ENCODE results near the gene ELP6. TPM values are rescaled to one million over a fixed set of nuclear protein-coding genes. Genes with fewer than 3 reads are reported as not detected.
"Not testable (repeated sequence)": the region's sequence is repeated elsewhere in the genome, so short reads cannot be mapped to it uniquely, and the experiment has no call there.

Gene ELP6
- total and polyA plus RNA-seq, 2 donors (not counting 1 experiment from before 2014, with no cell fraction given): 29.4 to 32.0 TPM

DNA sequence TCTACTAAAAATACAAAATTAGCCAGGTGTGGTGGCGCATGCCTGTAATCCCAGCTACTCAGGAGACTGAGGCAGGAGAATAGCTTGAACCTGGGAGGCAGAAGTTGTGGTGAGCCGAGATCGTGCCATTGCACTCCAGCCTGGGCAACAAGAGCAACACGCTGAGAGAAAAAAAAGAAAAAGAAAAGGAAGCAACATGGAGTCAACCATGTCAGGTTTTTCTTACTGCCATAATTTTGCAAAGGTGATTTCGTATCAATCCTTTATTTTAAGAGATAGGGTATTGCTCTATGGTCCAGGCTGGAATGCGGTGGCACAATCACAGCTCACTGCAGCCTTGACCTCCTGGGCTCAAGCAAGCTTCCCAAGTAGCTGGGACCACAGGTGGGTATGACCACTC is 33.2 kb downstream of the ELP6 start:
- H3K4me3 ChIP-seq (ENCODE audit: control extremely low read depth in 1 of 5, extremely low read depth in 1 of 5, insufficient read depth in 1 of 5, low read depth in 2 of 5, low read length in 4 of 5); H3K27me3 ChIP-seq (replicated peaks in 1 of 4; ENCODE audit: control extremely low read depth in 1 of 4, control insufficient read depth in 3 of 4, insufficient read depth in 4 of 4, low read length in 3 of 4); H3K27me3 Mint-ChIP-seq; H3K9ac ChIP-seq (ENCODE audit: low read length); H3K4me3 Mint-ChIP-seq; H3K27ac Mint-ChIP-seq; H3K9me3 Mint-ChIP-seq (ENCODE audit: insufficient read depth); H3K9me3 ChIP-seq (ENCODE audit: control extremely low read depth in 1 of 3, control insufficient read depth in 2 of 3, insufficient read depth in 1 of 3, low read length in 2 of 3); H3K4me2 ChIP-seq (replicated peaks; ENCODE audit: low read depth, low read length, poor library complexity, severe bottlenecking); H2AFZ ChIP-seq (ENCODE audit: insufficient read depth, low read depth, low read length, poor library complexity, severe bottlenecking); POLR2A ChIA-PET; H3K36me3 ChIP-seq (replicated peaks in 1 of 2; ENCODE audit: control extremely low read depth in 1 of 2, control insufficient read depth in 1 of 2, extremely low read depth in 1 of 2, insufficient read depth in 2 of 2, low read length in 1 of 2); H4K20me1 ChIP-seq (ENCODE audit: control insufficient read depth, insufficient read depth, low read length, poor library complexity, severe bottlenecking); DNase-seq; ATAC-seq (ENCODE audit: low read depth); H3K27ac ChIP-seq (ENCODE audit: low read length in 2 of 2); intact Hi-C loops (cut with micrococcal nuclease): not testable (repeated sequence)
- 96% methylated on average over 5 of the region's 6 CpGs for WGBS (ENCODE audit: insufficient coverage)
- Histone ChIP-seq H3K79me2 (ENCODE audit: control insufficient read depth, insufficient read depth, low read length) (peaks cover 18% of the 10 kb centered on the region), H3K4me1 (ENCODE audit: control insufficient read depth in 2 of 2, insufficient read depth in 2 of 2, low read length in 2 of 2) (peaks cover 7 to 13% of the 10 kb centered on the region in 2 donors)
- peaks cover 12% of the 10 kb centered on the region for H3K4me1 Mint-ChIP-seq
- CTCF ChIA-PET: interaction anchor here (0.8 kb wide), 1 partner anchor 59 kb away, joined by 5 read pairs; no protein-coding TSS in a partner anchor

DNA sequence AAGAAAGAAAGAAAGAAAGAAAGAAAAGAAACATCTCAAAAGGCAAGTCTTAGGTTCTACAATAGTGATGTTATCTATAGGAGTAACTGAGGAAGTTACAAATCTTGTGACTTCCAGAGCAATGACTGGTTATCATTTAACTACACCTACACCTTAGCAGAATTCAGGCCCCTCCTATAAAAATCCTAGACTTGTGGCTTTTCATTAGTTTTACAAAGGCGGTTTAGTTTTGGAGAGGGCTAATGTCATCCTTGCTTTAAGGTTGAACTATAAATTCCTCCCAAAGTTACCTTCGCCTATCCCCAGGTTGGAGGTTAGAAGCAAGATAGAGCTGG is 33.7 kb downstream of the ELP6 start:
- TF ChIP-seq, protein P1, sequence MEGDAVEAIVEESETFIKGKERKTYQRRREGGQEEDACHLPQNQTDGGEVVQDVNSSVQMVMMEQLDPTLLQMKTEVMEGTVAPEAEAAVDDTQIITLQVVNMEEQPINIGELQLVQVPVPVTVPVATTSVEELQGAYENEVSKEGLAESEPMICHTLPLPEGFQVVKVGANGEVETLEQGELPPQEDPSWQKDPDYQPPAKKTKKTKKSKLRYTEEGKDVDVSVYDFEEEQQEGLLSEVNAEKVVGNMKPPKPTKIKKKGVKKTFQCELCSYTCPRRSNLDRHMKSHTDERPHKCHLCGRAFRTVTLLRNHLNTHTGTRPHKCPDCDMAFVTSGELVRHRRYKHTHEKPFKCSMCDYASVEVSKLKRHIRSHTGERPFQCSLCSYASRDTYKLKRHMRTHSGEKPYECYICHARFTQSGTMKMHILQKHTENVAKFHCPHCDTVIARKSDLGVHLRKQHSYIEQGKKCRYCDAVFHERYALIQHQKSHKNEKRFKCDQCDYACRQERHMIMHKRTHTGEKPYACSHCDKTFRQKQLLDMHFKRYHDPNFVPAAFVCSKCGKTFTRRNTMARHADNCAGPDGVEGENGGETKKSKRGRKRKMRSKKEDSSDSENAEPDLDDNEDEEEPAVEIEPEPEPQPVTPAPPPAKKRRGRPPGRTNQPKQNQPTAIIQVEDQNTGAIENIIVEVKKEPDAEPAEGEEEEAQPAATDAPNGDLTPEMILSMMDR (IDR thresholded peaks at IDR 0.05): no peak
- no peak for TF ChIP-seq EZH2 (IDR thresholded peaks at IDR 0.05; ENCODE audit: borderline replicate concordance, insufficient read depth, low read depth, low read length, poor library complexity, severe bottlenecking)
- ChIA-PET CTCF (interaction anchor here (0.8 kb wide), 1 partner anchor 59 kb away, joined by 5 read pairs; no protein-coding TSS in a partner anchor), POLR2A (no interaction called here)
- intact Hi-C loops (cut with micrococcal nuclease): loop anchor here (5.0 to 10.0 kb wide), 2 partner anchors 305 to 1482 kb away; partner anchors contain the start of genes FYCO1 and SMARCC1
- Histone ChIP-seq H3K36me3 (replicated peaks in 1 of 2; ENCODE audit: control extremely low read depth in 1 of 2, control insufficient read depth in 1 of 2, extremely low read depth in 1 of 2, insufficient read depth in 2 of 2, low read length in 1 of 2) (no peaks in the 10 kb centered on the region), H3K9me3 (ENCODE audit: control extremely low read depth in 1 of 3, control insufficient read depth in 2 of 3, insufficient read depth in 1 of 3, low read length in 2 of 3) (no peaks in the 10 kb centered on the region), H3K4me3 (ENCODE audit: control extremely low read depth in 1 of 5, extremely low read depth in 1 of 5, insufficient read depth in 1 of 5, low read depth in 2 of 5, low read length in 4 of 5) (no peak overlapping the region), H3K27ac (ENCODE audit: low read length in 2 of 2) (no peak overlapping the region), H3K4me1 (ENCODE audit: control insufficient read depth in 2 of 2, insufficient read depth in 2 of 2, low read length in 2 of 2) (peaks cover 10 to 18% of the 10 kb centered on the region in 2 donors), H3K79me2 (ENCODE audit: control insufficient read depth, insufficient read depth, low read length) (peaks cover 22% of the 10 kb centered on the region), H4K20me1 (ENCODE audit: control insufficient read depth, insufficient read depth, low read length, poor library complexity, severe bottlenecking) (peaks cover 5% of the 10 kb centered on the region), H3K9ac (ENCODE audit: low read length) (no peak overlapping the region), H3K27me3 (replicated peaks in 1 of 4; ENCODE audit: control extremely low read depth in 1 of 4, control insufficient read depth in 3 of 4, insufficient read depth in 4 of 4, low read length in 3 of 4) (no peaks in the 10 kb centered on the region), H3K4me2 (replicated peaks; ENCODE audit: low read depth, low read length, poor library complexity, severe bottlenecking) (no peak overlapping the region), H2AFZ (ENCODE audit: insufficient read depth, low read depth, low read length, poor library complexity, severe bottlenecking) (no peak overlapping the region)
- peaks cover 16% of the 10 kb centered on the region for H3K4me1 Mint-ChIP-seq
- no peak overlapping the region for H3K27ac Mint-ChIP-seq
- no CpG with 5 or more reads among the region's 2 CpGs for WGBS (ENCODE audit: insufficient coverage)
- no peaks in the 10 kb centered on the region for H3K9me3 Mint-ChIP-seq (ENCODE audit: insufficient read depth)
- no peaks in the 10 kb centered on the region for H3K27me3 Mint-ChIP-seq
- DNase-seq (no peak), ATAC-seq (ENCODE audit: low read depth) (no peak)
- H3K4me3 Mint-ChIP-seq: no peak overlapping the region

All from B cell (primary cell).